K562 (cell line): ENCODE results near the gene CCT5. TPM values are rescaled to one million over a fixed set of nuclear protein-coding genes. Genes with fewer than 3 reads are reported as not detected.
A peak's percentile ranks its signal among the peaks of the same experiment; 100 is the strongest.

Experiments
- ATAC-seq: fragments of 200-7000 bp; cut with Tn5 transposase; 3 replicates; pipeline ENCODE4 v1.9.1; 2020; ENCODE audit warnings: moderate library complexity
- BruUV-seq: library from RNA; stranded (reverse); fragments of 400-500 nt; replicated peaks from 2 replicates; lab custom pipeline; 2021; lab: Mats Ljungman, UMichigan
- CTCF ChIA-PET: fragments of 300-600 bp; formaldehyde crosslinking; extraction: SDS; loops from one replicate; lab custom pipeline; 2021; ENCODE audit warnings: low intra/inter-chr PET ratio; lab: Yijun Ruan, JAX
- POLR2A ChIA-PET: fragments of 300-600, 350-650 bp; sonication (Branson Sonifier 250); formaldehyde crosslinking; extraction: SDS; loops from one replicate; lab custom pipeline; 2021; ENCODE audit warnings: antibody characterized with exemption, inconsistent platforms; lab: Yijun Ruan, JAX
- DNase-seq, 4 experiments: peaks; one replicate each; pipeline versions ENCODE4 v3.0.0 to v3.0.0-alpha.2; 2011 to 2018; ENCODE audit warnings: low spot score in 3 of 4, mixed read lengths in 3 of 4; ENCODE audit errors: extremely low read depth in 1 of 4
- FAIRE-seq: peaks from 2 replicates; lab custom pipeline; 2011; peaks lifted over from hg19 to GRCh38; lab: Jason Lieb, UNC
- H2AFZ ChIP-seq: 2 replicates; pipeline ENCODE4 v1.6.0; 2011; ENCODE audit warnings: low read depth, low read length, control low read depth, inconsistent platforms
- H3K27ac ChIP-seq: fragments of 200-600 bp; 3 replicates; pipeline ENCODE4 v1.8.0; 2011; ENCODE audit warnings: low read depth, mild to moderate bottlenecking, control low read depth, inconsistent platforms, low read length, moderate library complexity, mixed read lengths; ENCODE audit errors: extremely low read depth
- H3K27me3 ChIP-seq, 2 experiments: fragments of 300-600 bp in 1 of 2; 2 replicates in 1 of 2; 3 replicates in 1 of 2; pipeline versions ENCODE4 v1.6.0 to v1.8.0; 2011; ENCODE audit warnings: inconsistent platforms in 2 of 2, low read length in 2 of 2, mild to moderate bottlenecking in 1 of 2, mixed read lengths in 1 of 2, moderate library complexity in 1 of 2; ENCODE audit not compliant: control insufficient read depth in 2 of 2, insufficient read depth in 2 of 2
- H3K36me3 ChIP-seq: fragments of 300-600 bp; 3 replicates; pipeline ENCODE4 v1.8.0; 2011; ENCODE audit warnings: mild to moderate bottlenecking, low read length, inconsistent platforms; ENCODE audit not compliant: control insufficient read depth, insufficient read depth
- H3K4me1 ChIP-seq, 2 experiments: fragments of 200-600 bp in 1 of 2; replicated peaks in 1 of 2; 2 replicates in 1 of 2; 3 replicates in 1 of 2; pipeline versions ENCODE4 v1.5.1 to v1.8.0; 2011; ENCODE audit warnings: inconsistent platforms in 2 of 2, low read length in 2 of 2, mild to moderate bottlenecking in 1 of 2, mixed read lengths in 1 of 2, moderate library complexity in 1 of 2; ENCODE audit not compliant: control insufficient read depth in 2 of 2, insufficient read depth in 2 of 2
- H3K4me2 ChIP-seq: 2 replicates; pipeline ENCODE4 v1.6.1; 2011; ENCODE audit warnings: low read length, control low read depth, inconsistent platforms, mixed read lengths; ENCODE audit not compliant: insufficient read depth
- H3K4me3 ChIP-seq: fragments of 200-600 bp; sonication (generic), shearing (Covaris generic); 2 replicates; pipeline ENCODE4 v1.5.1; 2016; ENCODE audit warnings: control low read depth, inconsistent platforms
- H3K79me2 ChIP-seq: fragments of 200-600 bp; 3 replicates; pipeline ENCODE4 v1.8.0; 2011; ENCODE audit warnings: low read length, inconsistent platforms; ENCODE audit not compliant: control insufficient read depth, insufficient read depth
- H3K9ac ChIP-seq, 2 experiments: 2 replicates each; pipeline versions ENCODE4 v1.6.0 to v1.6.1; 2011; ENCODE audit warnings: low read depth in 2 of 2, low read length in 2 of 2, control low read depth in 1 of 2, inconsistent platforms in 1 of 2, mild to moderate bottlenecking in 1 of 2, mixed read lengths in 1 of 2; ENCODE audit not compliant: insufficient read depth in 1 of 2
- H3K9me1 ChIP-seq: one replicate; pipeline ENCODE4 v1.6.0; 2011; ENCODE audit warnings: inconsistent platforms, mild to moderate bottlenecking, low read length, moderate library complexity; ENCODE audit not compliant: control insufficient read depth, insufficient read depth
- H3K9me3 ChIP-seq: replicated peaks from 2 replicates; pipeline ENCODE4 v1.5.1; 2011; ENCODE audit warnings: low read depth, low read length, inconsistent platforms; ENCODE audit not compliant: control insufficient read depth, insufficient read depth
- H4K20me1 ChIP-seq: replicated peaks from 2 replicates; pipeline ENCODE4 v1.6.1; 2011; ENCODE audit warnings: low read length, inconsistent platforms, mixed read lengths; ENCODE audit not compliant: control insufficient read depth, insufficient read depth
- CAMTA2 ChIP-seq: fragments of 250-450 bp; sonication (Bioruptor Pico); conservative IDR thresholded peaks from 2 replicates; pipeline ENCODE4 v1.5.1; 2022
- DACH1 ChIP-seq: fragments of 450-650 bp; IDR thresholded peaks from 2 replicates; pipeline ENCODE4 v1.6.1; 2018; ENCODE audit not compliant: partially characterized antibody
- FOSL1 ChIP-seq: fragments of 200-800 bp; sonication (Bioruptor generic); conservative IDR thresholded peaks from 2 replicates; pipeline ENCODE4 v1.6.1; 2016; ENCODE audit warnings: missing genetic modification characterization, missing compliant biosample characterization
- FOXA1 ChIP-seq: fragments of 450-650 bp; IDR thresholded peaks from 2 replicates; pipeline ENCODE4 v1.6.1; 2016; ENCODE audit warnings: mild to moderate bottlenecking, borderline replicate concordance
- MTA2 ChIP-seq: fragments of 450-650 bp; IDR thresholded peaks from 2 replicates; pipeline ENCODE4 v1.6.1; 2016; ENCODE audit warnings: low read depth
- SIRT6 ChIP-seq: IDR thresholded peaks from one replicate; pipeline ENCODE4 v1.6.1; 2012; ENCODE audit warnings: low read depth, mild to moderate bottlenecking, control low read depth, inconsistent platforms, low read length, moderate library complexity
- TCF7L2 ChIP-seq: fragments of 150-350 bp; IDR thresholded peaks from 2 replicates; pipeline ENCODE4 v1.6.1; 2016; ENCODE audit warnings: low read depth, mild to moderate bottlenecking, low read length, moderate library complexity
- XRCC3 ChIP-seq: fragments of 450-650 bp; IDR thresholded peaks from 2 replicates; pipeline ENCODE4 v1.6.1; 2017; ENCODE audit warnings: mild to moderate bottlenecking, moderate library complexity
- ZBED1 ChIP-seq: IDR thresholded peaks from 2 replicates; pipeline ENCODE4 v1.6.1; 2014
- whole genome bisulfite sequencing: fragments of 100-300 bp; shearing (Covaris generic); methylation state at CpG from one replicate; pipeline ENCODE4 v1.1.6; 2016; ENCODE audit warnings: low coverage, mixed read lengths; ENCODE audit not compliant: insufficient coverage; ENCODE audit errors: missing lambda C conversion rate; 5-methylcytosine and 5-hydroxymethylcytosine counted together
- in situ Hi-C: fragments of 300-500 bp; cut with MboI; formaldehyde crosslinking; loops from 4 replicates; pipeline ENCODE4 v1.15.0; 2018; ENCODE audit warnings: inconsistent platforms, mixed read lengths
- intact Hi-C: fragments of 100-400 bp; cut with micrococcal nuclease; formaldehyde crosslinking; loops from 2 replicates; pipeline ENCODE4 v1.14.2; 2022
- polyA plus RNA-seq, 8 experiments: library from polyadenylated mRNA; depleted of rRNA in 4 of 8; stranded (reverse) in 5 of 8; unstranded in 3 of 8; fragments of >200 nt; fragmentation: Nextera tagmentation in 2 of 8; fragmentation: Illumina TruSeq in 1 of 8; extraction: Ambion mirVana in 2 of 8; extraction: Trizol in 1 of 8; gene quantifications; 2 replicates each; pipeline versions ENCODE4 v1.2.1 to v1.2.3, GENCODE V29; 2011 to 2014; ENCODE audit warnings: inconsistent platforms in 1 of 8, missing spikeins in 1 of 8
- total RNA-seq, 7 experiments: library from RNA; depleted of rRNA in 6 of 7; stranded (reverse); fragments of >200 nt in 6 of 7; fragmentation: Illumina TruSeq in 2 of 7; extraction: Trizol in 2 of 7; gene quantifications; 2 replicates each; pipeline versions ENCODE4 v1.2.1 to v1.2.3, GENCODE V29; 2011 to 2021; ENCODE audit warnings: low replicate concordance in 1 of 7
- TF ChIP-seq, protein P1 (sequence below): sonication (generic); formaldehyde crosslinking; IDR thresholded peaks from 2 replicates; pipeline ENCODE4 v1.8.0; 2022; ENCODE audit warnings: mild to moderate bottlenecking, missing genetic modification reagents
- TF ChIP-seq, protein P2 (sequence below): sonication (generic); formaldehyde crosslinking; IDR thresholded peaks from 2 replicates; pipeline ENCODE4 v1.8.0; 2022; ENCODE audit warnings: missing genetic modification reagents, mild to moderate bottlenecking, moderate library complexity, borderline replicate concordance
- TF ChIP-seq, protein P3 (sequence below): fragments of 450-650 bp; IDR thresholded peaks from 2 replicates; pipeline ENCODE4 v1.6.1; 2014; ENCODE audit warnings: low read depth, mild to moderate bottlenecking, moderate library complexity, borderline replicate concordance
- TF ChIP-seq, protein P4 (sequence below): fragments of 200-400 bp; formaldehyde crosslinking; IDR thresholded peaks from 2 replicates; pipeline ENCODE4 v1.6.1; 2017; ENCODE audit warnings: mild to moderate bottlenecking, low read depth, low read length, moderate library complexity

Gene CCT5
- total and polyA plus RNA-seq, 9 of the 15 experiments (the other 6 are each of a cell fraction or from before 2014, with no cell fraction given), result 782 to 1,606 (median 1,153) TPM

DNA sequence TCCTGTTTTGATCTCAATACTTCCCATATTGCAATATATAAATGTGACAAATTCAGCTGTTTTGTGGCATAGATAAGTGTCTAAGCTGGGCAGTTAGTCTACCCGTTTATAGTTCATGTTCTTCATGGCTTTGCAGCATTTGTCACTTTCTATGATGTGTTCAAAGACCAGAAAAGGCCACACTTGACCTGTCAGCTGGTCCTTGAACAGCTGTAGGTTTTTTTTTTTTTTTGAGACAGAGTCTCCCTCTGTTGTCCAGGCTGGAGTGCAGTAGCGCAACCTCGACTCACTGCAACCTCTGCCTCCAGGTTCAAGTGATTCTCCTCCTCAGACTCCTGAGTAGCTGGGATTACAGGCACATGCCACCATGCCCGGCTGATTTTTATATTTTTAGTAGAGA is 29.2 kb downstream of the CCT5 start:
- no peak for FAIRE-seq
- in situ Hi-C loops, result no loop called here
- intact Hi-C loops, result no loop called here
- 87% methylated on average over 4 of the region's 4 CpGs for WGBS
- Histone ChIP-seq H3K4me1 (peaks cover 0 to 6% of the 10 kb centered on the region in 2 experiments; a peak in 3 of 5 replicates), H3K9ac (no peak overlapping the region), H4K20me1 (no peaks in the 10 kb centered on the region), H3K4me2 (no peak overlapping the region), H3K4me3 (no peak overlapping the region), H3K27ac (no peak overlapping the region), H3K9me1 (no peaks in the 10 kb centered on the region), H3K9me3 (no peaks in the 10 kb centered on the region), H2AFZ (no peak overlapping the region), H3K36me3 (peaks cover 63% of the 10 kb centered on the region), H3K79me2 (no peaks in the 10 kb centered on the region; the same call in 2 of the 3 replicates), H3K27me3 (no peaks in the 10 kb centered on the region)
- TF ChIP-seq, protein P1, sequence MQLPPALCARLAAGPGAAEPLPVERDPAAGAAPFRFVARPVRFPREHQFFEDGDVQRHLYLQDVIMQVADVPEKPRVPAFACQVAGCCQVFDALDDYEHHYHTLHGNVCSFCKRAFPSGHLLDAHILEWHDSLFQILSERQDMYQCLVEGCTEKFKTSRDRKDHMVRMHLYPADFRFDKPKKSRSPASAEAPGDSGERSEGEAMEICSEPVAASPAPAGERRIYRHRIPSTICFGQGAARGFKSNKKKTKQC (CRISPR knock-in tag), result no peak
- no peak for TF ChIP-seq FOSL1
- TF ChIP-seq, protein P2, sequence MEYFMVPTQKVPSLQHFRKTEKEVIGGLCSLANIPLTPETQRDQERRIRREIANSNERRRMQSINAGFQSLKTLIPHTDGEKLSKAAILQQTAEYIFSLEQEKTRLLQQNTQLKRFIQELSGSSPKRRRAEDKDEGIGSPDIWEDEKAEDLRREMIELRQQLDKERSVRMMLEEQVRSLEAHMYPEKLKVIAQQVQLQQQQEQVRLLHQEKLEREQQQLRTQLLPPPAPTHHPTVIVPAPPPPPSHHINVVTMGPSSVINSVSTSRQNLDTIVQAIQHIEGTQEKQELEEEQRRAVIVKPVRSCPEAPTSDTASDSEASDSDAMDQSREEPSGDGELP (CRISPR knock-in tag), result peak; percentile 29; the same call in 1 of the 2 replicates
- TF ChIP-seq MTA2, result no peak
- TF ChIP-seq XRCC3, result no peak
- no peak for TF ChIP-seq FOXA1
- no peak for TF ChIP-seq ZBED1
- TF ChIP-seq DACH1, result peak; percentile 56
- TF ChIP-seq, protein P3, sequence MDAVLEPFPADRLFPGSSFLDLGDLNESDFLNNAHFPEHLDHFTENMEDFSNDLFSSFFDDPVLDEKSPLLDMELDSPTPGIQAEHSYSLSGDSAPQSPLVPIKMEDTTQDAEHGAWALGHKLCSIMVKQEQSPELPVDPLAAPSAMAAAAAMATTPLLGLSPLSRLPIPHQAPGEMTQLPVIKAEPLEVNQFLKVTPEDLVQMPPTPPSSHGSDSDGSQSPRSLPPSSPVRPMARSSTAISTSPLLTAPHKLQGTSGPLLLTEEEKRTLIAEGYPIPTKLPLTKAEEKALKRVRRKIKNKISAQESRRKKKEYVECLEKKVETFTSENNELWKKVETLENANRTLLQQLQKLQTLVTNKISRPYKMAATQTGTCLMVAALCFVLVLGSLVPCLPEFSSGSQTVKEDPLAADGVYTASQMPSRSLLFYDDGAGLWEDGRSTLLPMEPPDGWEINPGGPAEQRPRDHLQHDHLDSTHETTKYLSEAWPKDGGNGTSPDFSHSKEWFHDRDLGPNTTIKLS, result no peak
- no peak for TF ChIP-seq TCF7L2
- TF ChIP-seq, protein P4, sequence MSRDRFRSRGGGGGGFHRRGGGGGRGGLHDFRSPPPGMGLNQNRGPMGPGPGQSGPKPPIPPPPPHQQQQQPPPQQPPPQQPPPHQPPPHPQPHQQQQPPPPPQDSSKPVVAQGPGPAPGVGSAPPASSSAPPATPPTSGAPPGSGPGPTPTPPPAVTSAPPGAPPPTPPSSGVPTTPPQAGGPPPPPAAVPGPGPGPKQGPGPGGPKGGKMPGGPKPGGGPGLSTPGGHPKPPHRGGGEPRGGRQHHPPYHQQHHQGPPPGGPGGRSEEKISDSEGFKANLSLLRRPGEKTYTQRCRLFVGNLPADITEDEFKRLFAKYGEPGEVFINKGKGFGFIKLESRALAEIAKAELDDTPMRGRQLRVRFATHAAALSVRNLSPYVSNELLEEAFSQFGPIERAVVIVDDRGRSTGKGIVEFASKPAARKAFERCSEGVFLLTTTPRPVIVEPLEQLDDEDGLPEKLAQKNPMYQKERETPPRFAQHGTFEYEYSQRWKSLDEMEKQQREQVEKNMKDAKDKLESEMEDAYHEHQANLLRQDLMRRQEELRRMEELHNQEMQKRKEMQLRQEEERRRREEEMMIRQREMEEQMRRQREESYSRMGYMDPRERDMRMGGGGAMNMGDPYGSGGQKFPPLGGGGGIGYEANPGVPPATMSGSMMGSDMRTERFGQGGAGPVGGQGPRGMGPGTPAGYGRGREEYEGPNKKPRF, result no peak
- TF ChIP-seq SIRT6, result no peak
- TF ChIP-seq CAMTA2 (CRISPR knock-in tag), result no peak
- no peak for DNase-seq
- TSS peak; percentile 83 for BruUV-seq
- POLR2A ChIA-PET, result interaction anchor here (0.7 to 1.4 kb wide), 4 partner anchors 11 to 165 kb away, joined by 3 to 4 read pairs (median 4); no protein-coding TSS in a partner anchor
- no peak for ATAC-seq
- CTCF ChIA-PET, result interaction anchor here (0.6 kb wide), 1 partner anchor 56 kb away, joined by 3 read pairs; no protein-coding TSS in a partner anchor
